Measurements from ENCODE around the gene CIAO3.

Gene CIAO3

DNA sequence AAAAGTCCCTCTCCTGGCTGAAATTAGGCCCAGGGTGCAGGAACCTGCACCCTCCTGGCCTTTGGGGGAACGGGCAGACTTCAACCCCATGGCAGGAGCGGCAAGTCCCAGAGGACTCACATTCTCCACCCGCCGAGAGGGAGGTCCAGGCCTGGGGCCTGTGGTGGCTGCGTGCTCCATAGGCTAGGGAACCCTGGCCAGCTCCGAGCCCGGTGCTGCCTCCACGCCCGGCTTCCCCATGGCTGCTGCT is 14.7 kb downstream of the CIAO3 start:
- Histone ChIP-seq H3K4me3 (peak overlapping the region in 6 of 10 experiments; percentile 70 to 75 (median 73); a peak in 5 of 20 replicates), H3K36me3 (peaks cover 10 to 22% (median 18%) of the 10 kb centered on the region in 11 experiments; a peak in 19 of 22 replicates), H3K27ac (no peak overlapping the region), H4K20me1 (peaks cover 44 to 82% (median 76%) of the 10 kb centered on the region in 11 experiments; a peak in 21 of 22 replicates), H3K9ac (peak overlapping the region in 3 of 11 experiments; percentile 7 to 50 (median 48); a peak in 5 of 22 replicates), H3K4me2 (peak overlapping the region; percentile 93 to 100 (median 100)), H3K4me1 (peaks cover 29 to 79% (median 75%) of the 10 kb centered on the region in 10 experiments), H3K27me3 (peaks cover 0 to 42% (median 0%) of the 10 kb centered on the region in 11 experiments; a peak in 7 of 22 replicates), H3K9me3 (replicated peaks in 1 of 11) (no peaks in the 10 kb centered on the region)
- no peak for TF ChIP-seq Cebpa-rat (IDR thresholded peaks at IDR 0.05)

DNA sequence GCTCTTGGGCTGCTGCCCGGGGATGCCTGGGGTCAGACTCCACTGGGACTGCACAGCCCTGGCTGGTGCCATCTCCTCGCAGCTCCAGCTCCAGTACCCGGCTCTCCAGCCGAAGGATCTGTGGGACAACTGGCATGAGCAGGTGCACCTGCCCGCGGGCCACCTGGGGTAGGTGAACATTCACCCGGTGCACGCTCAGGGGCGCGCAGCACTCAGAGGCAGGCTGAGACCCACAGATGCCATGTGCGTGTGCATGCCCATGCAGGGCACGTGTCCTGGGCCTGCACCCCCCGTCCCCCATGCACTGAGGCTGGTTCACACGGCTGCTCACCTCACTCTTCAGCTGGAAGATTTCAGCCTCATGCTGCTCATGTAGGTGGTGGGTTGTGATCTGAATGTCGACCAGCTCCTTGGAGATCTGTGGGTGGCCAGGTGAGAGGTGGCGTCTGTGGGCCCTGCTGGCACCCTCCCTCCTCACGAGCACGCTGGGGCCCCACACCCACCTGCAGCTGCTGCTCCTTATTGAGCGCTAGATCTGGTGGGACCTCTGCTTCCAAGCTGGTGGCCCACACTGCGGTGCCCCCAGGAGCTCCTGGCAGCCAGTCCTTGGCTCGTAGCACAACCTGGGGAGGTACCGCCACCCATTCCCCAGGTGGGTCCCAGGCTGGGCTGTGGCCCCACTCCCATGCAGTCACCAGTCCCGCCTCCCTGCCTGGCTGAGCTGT is 15.2 kb downstream of the CIAO3 start:
- peak overlapping the region; percentile 93 to 100 (median 100); a peak in 19 of 22 replicates for H3K4me2 ChIP-seq
- H3K27ac ChIP-seq: no peak overlapping the region
- H3K4me3 ChIP-seq: peak overlapping the region in 1 of 10 experiments; percentile 74; a peak in 1 of 20 replicates
- no peaks in the 10 kb centered on the region for H3K9me3 ChIP-seq (replicated peaks in 1 of 11)
- no peak for TF ChIP-seq Cebpa-rat (IDR thresholded peaks at IDR 0.05)
- H4K20me1 ChIP-seq: peaks cover 44 to 78% (median 71%) of the 10 kb centered on the region in 11 experiments; a peak in 21 of 22 replicates
- peak overlapping the region in 1 of 11 experiments; percentile 48; a peak in 4 of 22 replicates for H3K9ac ChIP-seq
- H3K27me3 ChIP-seq: peaks cover 0 to 42% (median 0%) of the 10 kb centered on the region in 11 experiments; a peak in 7 of 22 replicates
- H3K36me3 ChIP-seq: peaks cover 8 to 17% (median 13%) of the 10 kb centered on the region in 11 experiments; a peak in 17 of 22 replicates
- H3K4me1 ChIP-seq: peaks cover 30 to 79% (median 75%) of the 10 kb centered on the region in 10 experiments

DNA sequence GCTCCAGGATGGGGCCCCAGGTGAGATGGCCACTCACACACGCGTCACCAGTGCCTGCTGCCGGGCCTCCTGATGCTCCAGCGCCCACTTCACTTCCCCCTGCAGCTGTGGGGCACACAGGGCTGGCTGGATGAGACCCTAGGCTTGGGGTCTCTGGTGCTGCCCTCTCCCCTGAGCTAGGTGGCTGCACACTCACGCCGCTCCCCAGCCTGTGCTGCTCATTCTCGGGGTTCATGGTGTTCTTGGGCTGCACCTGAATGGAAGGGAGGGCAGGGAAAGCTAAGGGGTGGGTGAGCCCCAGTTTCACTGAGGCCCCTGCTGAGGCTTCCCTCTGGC is 15.8 kb downstream of the CIAO3 start:
- Histone ChIP-seq H3K4me2 (peak overlapping the region in 9 of 11 experiments; percentile 52 to 100 (median 100); a peak in 17 of 22 replicates), H3K9me3 (replicated peaks in 1 of 11) (no peaks in the 10 kb centered on the region), H3K4me3 (no peak overlapping the region; a peak in 1 of 20 replicates), H3K27me3 (peaks cover 0 to 42% (median 0%) of the 10 kb centered on the region in 11 experiments; a peak in 7 of 22 replicates), H3K36me3 (peaks cover 2 to 11% (median 8%) of the 10 kb centered on the region in 11 experiments; a peak in 13 of 22 replicates), H3K27ac (no peak overlapping the region), H3K9ac (peak overlapping the region in 2 of 11 experiments; percentile 11 to 48; a peak in 1 of 22 replicates), H3K4me1 (peaks cover 36 to 85% (median 81%) of the 10 kb centered on the region in 10 experiments), H4K20me1 (peaks cover 43 to 75% (median 65%) of the 10 kb centered on the region in 11 experiments; a peak in 21 of 22 replicates)
- no peak for TF ChIP-seq Cebpa-rat (IDR thresholded peaks at IDR 0.05)

DNA sequence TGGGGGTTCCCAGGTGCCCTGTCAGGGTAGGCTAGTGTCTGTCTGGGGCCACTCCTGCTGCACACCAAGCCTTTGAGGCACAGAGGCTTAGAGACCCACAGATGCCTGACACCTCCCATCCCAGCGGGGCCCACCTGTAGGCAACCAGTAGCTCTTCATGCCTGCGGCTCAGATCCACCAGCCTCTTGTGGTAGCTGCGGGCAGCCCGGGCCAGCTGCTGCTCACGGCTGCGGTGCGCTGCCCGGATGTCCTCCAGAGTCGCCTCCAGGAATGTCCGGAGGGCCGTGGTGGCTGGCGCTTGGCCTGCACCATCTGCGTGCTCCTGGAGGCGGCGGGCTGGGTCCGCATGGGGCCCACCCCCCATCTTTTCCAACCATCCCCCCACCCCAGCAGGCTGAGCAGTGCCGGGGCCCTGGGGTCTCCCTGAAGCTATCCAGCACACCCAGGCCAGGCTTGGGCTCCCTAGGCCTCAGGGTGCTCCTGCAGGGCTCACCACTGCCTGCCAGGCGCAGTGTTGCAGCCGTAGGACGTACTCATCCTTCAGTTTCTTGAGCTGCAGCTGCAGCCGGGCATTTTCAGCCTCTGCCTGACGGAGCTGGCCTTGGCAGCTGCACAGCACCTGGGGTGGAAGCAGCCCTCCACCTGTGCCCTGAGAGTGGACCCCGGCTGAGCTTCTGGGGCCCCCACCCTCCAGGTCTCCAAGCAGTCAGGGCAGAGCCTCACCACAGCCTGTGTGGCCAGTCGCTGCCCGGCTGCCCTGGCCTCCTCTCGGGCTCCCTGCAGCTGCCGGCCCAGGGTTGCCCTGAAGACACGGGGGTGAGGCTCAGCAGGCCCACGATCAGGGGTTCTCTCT is 16.4 kb downstream of the CIAO3 start:
- Histone ChIP-seq H3K27ac (no peak overlapping the region), H3K36me3 (peaks cover 0 to 6% (median 2%) of the 10 kb centered on the region in 11 experiments; a peak in 2 of 22 replicates), H3K4me2 (peak overlapping the region in 10 of 11 experiments; percentile 52 to 100 (median 100); a peak in 18 of 22 replicates), H4K20me1 (peaks cover 37 to 74% (median 61%) of the 10 kb centered on the region in 11 experiments; a peak in 21 of 22 replicates), H3K27me3 (peaks cover 0 to 42% (median 0%) of the 10 kb centered on the region in 11 experiments; a peak in 7 of 22 replicates), H3K9ac (peak overlapping the region in 3 of 11 experiments; percentile 25 to 48 (median 35); a peak in 6 of 22 replicates), H3K4me3 (peak overlapping the region in 1 of 10 experiments; percentile 22; a peak in 1 of 20 replicates), H3K9me3 (replicated peaks in 1 of 11) (no peaks in the 10 kb centered on the region), H3K4me1 (peaks cover 42 to 89% (median 86%) of the 10 kb centered on the region in 10 experiments)
- TF ChIP-seq Cebpa-rat (IDR thresholded peaks at IDR 0.05): no peak

DNA sequence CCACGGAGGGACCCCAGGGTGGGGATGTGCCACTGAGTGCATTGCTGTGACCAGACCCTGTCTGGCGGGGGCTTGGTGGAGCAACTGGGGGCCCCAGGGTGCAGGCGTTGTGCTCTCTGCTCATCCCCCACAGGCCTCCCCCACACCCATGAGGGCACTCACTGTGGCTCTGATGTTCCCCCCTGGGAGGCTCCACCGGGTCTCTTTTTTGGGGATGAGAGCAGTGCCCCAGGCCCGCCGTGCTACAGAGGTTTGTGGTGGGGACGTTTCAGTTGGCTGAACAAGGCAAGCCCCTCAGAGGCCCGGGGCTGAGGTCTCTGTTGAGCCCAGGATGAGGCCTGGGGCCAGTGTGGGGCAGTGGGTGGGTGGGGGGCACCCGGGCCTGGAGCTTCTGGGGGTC is 17.1 kb downstream of the CIAO3 start:
- Histone ChIP-seq H3K36me3 (0 out of 22 replicates have a peak, but pooled peaks cover 0 to 6% (median 0%) of the 10 kb centered on the region in 11 experiments), H3K4me3 (no peak overlapping the region), H3K4me1 (peaks cover 49 to 91% (median 88%) of the 10 kb centered on the region in 10 experiments), H4K20me1 (peaks cover 32 to 76% (median 63%) of the 10 kb centered on the region in 11 experiments; a peak in 21 of 22 replicates), H3K27ac (no peak overlapping the region), H3K9ac (peak overlapping the region in 4 of 11 experiments; percentile 19 to 48 (median 30); a peak in 7 of 22 replicates), H3K4me2 (peak overlapping the region; percentile 28 to 100 (median 100); a peak in 19 of 22 replicates), H3K9me3 (replicated peaks in 1 of 11) (no peaks in the 10 kb centered on the region), H3K27me3 (peaks cover 0 to 42% (median 0%) of the 10 kb centered on the region in 11 experiments; a peak in 7 of 22 replicates)
- TF ChIP-seq Cebpa-rat (IDR thresholded peaks at IDR 0.05): no peak

DNA sequence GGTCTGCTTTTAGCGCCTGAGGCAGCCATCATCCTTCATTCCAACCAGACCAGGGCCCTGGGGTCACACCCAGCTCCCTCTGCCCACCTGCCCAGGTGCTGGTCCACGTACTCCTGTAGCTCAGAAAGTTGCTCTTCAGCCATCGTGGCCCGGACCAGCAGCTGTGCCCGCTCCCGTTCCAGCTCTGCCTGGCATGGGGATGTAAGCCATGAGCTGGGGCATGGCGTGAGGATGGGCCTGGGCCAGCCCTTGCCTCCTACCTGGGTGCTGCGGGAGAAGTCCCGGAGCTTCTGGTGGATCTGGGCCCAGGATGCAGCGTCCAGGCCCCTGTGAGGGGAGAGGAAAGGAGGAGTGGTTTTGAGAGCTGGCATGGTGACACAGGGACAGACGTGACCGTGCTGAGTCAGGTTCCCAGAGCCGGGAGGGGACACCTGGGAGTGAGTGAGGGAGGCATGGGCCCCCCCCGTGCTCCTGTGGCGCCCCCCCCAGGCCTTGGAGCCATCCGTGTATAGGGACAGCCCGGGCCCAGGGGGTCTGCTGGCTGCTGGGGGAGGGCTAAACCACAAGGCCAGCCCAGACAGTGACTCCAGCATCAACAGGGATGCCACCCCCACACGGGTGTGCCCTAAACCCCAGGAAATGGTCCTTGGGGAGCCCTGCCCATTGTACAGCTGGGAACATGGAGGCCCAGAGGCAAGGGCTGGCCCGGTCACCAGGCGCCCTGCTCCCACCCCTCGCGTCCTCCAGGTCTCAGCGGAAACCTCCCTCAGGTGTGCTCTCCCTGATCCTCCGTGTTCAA is 17.8 kb downstream of the CIAO3 start:
- Histone ChIP-seq H3K4me2 (peak overlapping the region; percentile 28 to 100 (median 100); a peak in 21 of 22 replicates), H3K27ac (no peak overlapping the region), H4K20me1 (peaks cover 32 to 83% (median 67%) of the 10 kb centered on the region in 11 experiments; a peak in 21 of 22 replicates), H3K9me3 (replicated peaks in 1 of 11) (no peaks in the 10 kb centered on the region), H3K36me3 (0 out of 22 replicates have a peak, but pooled peaks cover 0 to 6% (median 0%) of the 10 kb centered on the region in 11 experiments), H3K27me3 (peaks cover 0 to 48% (median 0%) of the 10 kb centered on the region in 11 experiments; a peak in 7 of 22 replicates), H3K4me3 (no peak overlapping the region), H3K9ac (peak overlapping the region in 4 of 11 experiments; percentile 19 to 48 (median 30); a peak in 6 of 22 replicates), H3K4me1 (peaks cover 49 to 94% (median 90%) of the 10 kb centered on the region in 10 experiments)
- TF ChIP-seq Cebpa-rat (IDR thresholded peaks at IDR 0.05): no peak

DNA sequence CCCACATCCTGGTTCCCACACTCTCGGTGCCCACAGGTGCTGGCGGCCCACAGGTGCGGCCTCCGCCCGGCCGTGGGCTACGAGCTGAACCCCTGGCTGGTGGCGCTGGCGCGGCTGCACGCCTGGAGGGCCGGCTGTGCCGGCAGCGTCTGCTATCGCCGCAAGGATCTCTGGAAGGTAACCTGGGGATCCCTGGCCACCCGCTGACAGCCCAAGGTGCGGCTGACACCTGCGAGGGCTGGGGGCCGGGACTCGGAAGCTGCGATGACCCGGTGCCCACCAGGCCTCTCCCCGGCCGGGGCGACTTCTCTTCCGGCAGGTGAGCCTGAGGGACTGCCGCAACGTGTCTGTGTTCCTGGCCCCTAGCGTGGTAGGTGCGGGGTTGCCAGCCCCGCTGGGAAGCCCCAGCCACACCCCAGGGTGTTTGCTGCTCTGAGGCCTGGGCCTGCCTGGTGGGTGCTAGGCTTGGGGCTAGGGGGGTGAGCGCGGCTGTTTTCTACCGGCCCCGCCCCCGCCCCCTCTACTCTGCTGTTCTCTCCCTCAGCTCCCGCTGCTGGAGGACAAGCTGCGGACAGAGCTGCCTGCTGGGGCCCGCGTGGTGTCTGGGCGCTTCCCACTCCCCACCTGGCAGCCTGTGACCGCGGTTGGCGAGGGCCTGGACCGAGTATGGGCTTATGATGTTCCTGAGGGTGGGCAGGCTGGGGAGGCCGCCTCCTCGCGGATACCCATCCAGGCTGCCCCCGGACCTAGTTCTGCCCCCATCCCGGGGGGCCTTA is 18.8 kb downstream of the CIAO3 start:
- no peak for TF ChIP-seq Cebpa-rat (IDR thresholded peaks at IDR 0.05)

More for the DNA sequence above, 18.8 kb downstream of the CIAO3 start:
- H3K4me2 ChIP-seq: peak overlapping the region; percentile 96 to 100 (median 100)
- no peaks in the 10 kb centered on the region for H3K9me3 ChIP-seq (replicated peaks in 1 of 11)
- H3K9ac ChIP-seq: peak overlapping the region; percentile 73 to 87 (median 81); a peak in 20 of 22 replicates
- 0 out of 22 replicates have a peak, but pooled peaks cover 0 to 6% (median 0%) of the 10 kb centered on the region in 11 experiments for H3K36me3 ChIP-seq
- H3K4me1 ChIP-seq: peaks cover 56 to 97% (median 94%) of the 10 kb centered on the region in 10 experiments
- H3K27ac ChIP-seq: peak overlapping the region in 6 of 11 experiments; percentile 79 to 86 (median 83); a peak in 9 of 22 replicates
- H4K20me1 ChIP-seq: peaks cover 32 to 93% (median 72%) of the 10 kb centered on the region in 11 experiments; a peak in 21 of 22 replicates
- peaks cover 0 to 58% (median 2%) of the 10 kb centered on the region in 11 experiments; a peak in 13 of 22 replicates for H3K27me3 ChIP-seq
- H3K4me3 ChIP-seq: peak overlapping the region; percentile 67 to 80 (median 73)
